ENCODE data around the gene SUPT7L. TPM values are rescaled to one million over a fixed set of nuclear protein-coding genes. Genes with fewer than 3 reads are reported as not detected.
"Not testable (repeated sequence)": the region's sequence is repeated elsewhere in the genome, so short reads cannot be mapped to it uniquely, and the experiment has no call there.

Gene SUPT7L
- total and polyA plus RNA-seq, 4 experiments from 2014 or later: 21.4 to 48.5 (median 34.1) TPM

GRCh38 chr2:27685577-27685976 lies 22.2 kb upstream of the SUPT7L start:
- peaks cover 0 to 1% (median 0%) of the 10 kb centered on the region in 8 donors for H3K9me3 Mint-ChIP-seq
- no peaks in the 10 kb centered on the region for H3K27me3 Mint-ChIP-seq
- H3K4me3 Mint-ChIP-seq: peak overlapping the region in 3 of 8 donors; percentile 18 to 73 (median 20)

DNA sequence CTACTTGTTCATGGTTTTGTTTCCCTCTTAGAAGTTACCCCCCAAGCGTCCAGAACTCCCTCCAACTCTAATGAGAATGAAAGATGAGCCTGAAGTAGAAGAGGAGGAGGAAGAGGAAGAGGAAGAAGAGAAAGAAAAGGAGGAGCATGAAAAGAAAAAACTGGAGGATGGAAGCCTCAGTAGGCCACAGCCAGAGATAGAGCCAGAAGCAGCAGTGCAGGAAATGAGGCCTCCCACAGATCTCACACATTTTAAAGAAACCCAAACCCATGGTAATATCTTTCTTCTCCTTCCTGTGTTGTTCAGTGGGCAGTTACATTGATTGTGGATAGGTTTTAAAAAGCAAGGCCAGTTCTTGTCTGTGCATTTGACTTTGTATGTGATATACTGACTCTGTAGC lies 21.6 kb upstream of the SUPT7L start:
- POLR2A ChIA-PET (ENCODE audit: partially characterized antibody); H3K27ac ChIP-seq (ENCODE audit: low read depth, low read length); H3K27me3 Mint-ChIP-seq; H3K9me3 Mint-ChIP-seq; DNase-seq; H3K9me3 ChIP-seq (ENCODE audit: control insufficient read depth in 1 of 2, low read length in 2 of 2); intact Hi-C loops (cut with micrococcal nuclease); H3K4me3 ChIP-seq (ENCODE audit: low read length in 2 of 2); H3K27me3 ChIP-seq (ENCODE audit: insufficient read depth, low read length): not testable (repeated sequence)
- H3K36me3 Mint-ChIP-seq: peaks cover 21 to 53% of the 10 kb centered on the region in 2 donors
- H3K4me1 ChIP-seq (ENCODE audit: insufficient read depth, low read length): peaks cover 26% of the 10 kb centered on the region
- CTCF ChIA-PET (ENCODE audit: partially characterized antibody): interaction anchor here (1.2 to 4.6 kb wide), 8 partner anchors 11 to 723 kb away, joined by 3 to 30 read pairs (median 6); partner anchors contain the start of genes SLC4A1AP and SUPT7L
- H3K4me3 Mint-ChIP-seq: peak overlapping the region in 4 of 8 donors; percentile 14 to 73 (median 30)
- peaks cover 29% of the 10 kb centered on the region for H3K36me3 ChIP-seq (ENCODE audit: insufficient read depth, low read length)
- peaks cover 12 to 21% (median 16%) of the 10 kb centered on the region in 4 donors for H3K4me1 Mint-ChIP-seq
- H3K27ac Mint-ChIP-seq: peak overlapping the region; percentile 10 to 79 (median 65)

More at GRCh38 chr2:27685577-27685976, 22.2 kb upstream of the SUPT7L start:
- H3K27me3 ChIP-seq (ENCODE audit: insufficient read depth, low read length): no peaks in the 10 kb centered on the region
- CTCF ChIA-PET (ENCODE audit: partially characterized antibody): no interaction called here
- no peaks in the 10 kb centered on the region for H3K9me3 ChIP-seq (ENCODE audit: control insufficient read depth in 1 of 2, low read length in 2 of 2)
- intact Hi-C loops (cut with micrococcal nuclease): no loop called here
- peak overlapping the region in 3 of 7 donors; percentile 65 to 79 (median 70) for H3K27ac Mint-ChIP-seq
- peaks cover 29% of the 10 kb centered on the region for H3K36me3 ChIP-seq (ENCODE audit: insufficient read depth, low read length)
- peaks cover 26% of the 10 kb centered on the region for H3K4me1 ChIP-seq (ENCODE audit: insufficient read depth, low read length)
- H3K27ac ChIP-seq (ENCODE audit: low read depth, low read length): no peak overlapping the region
- peaks cover 21 to 52% of the 10 kb centered on the region in 2 donors for H3K36me3 Mint-ChIP-seq
- peaks cover 12 to 21% (median 16%) of the 10 kb centered on the region in 4 donors for H3K4me1 Mint-ChIP-seq
- no peak for DNase-seq
- no peak overlapping the region for H3K4me3 ChIP-seq (ENCODE audit: low read length in 2 of 2)
- POLR2A ChIA-PET (ENCODE audit: partially characterized antibody): no interaction called here

- ChIA-PET POLR2A (ENCODE audit: partially characterized antibody) (interaction anchor here (0.8 to 1.6 kb wide), 3 partner anchors 55 to 725 kb away, joined by 3 to 4 read pairs (median 4); partner anchors contain the start of genes CCDC121, GPN1 and PPM1G), CTCF (ENCODE audit: partially characterized antibody) (interaction anchor here (0.5 to 4.6 kb wide), 43 partner anchors 8 to 761 kb away, joined by 3 to 39 read pairs (median 4); partner anchors contain the start of genes CCDC121, GPN1, MRPL33 and SLC4A1AP)
- peak overlapping the region; percentile 62 to 93 (median 88) for H3K27ac Mint-ChIP-seq
- Histone ChIP-seq H3K27me3 (ENCODE audit: insufficient read depth, low read length) (no peaks in the 10 kb centered on the region), H3K4me3 (ENCODE audit: low read length in 2 of 2) (no peak overlapping the region), H3K27ac (ENCODE audit: low read depth, low read length) (no peak overlapping the region), H3K4me1 (ENCODE audit: insufficient read depth, low read length) (peaks cover 26% of the 10 kb centered on the region), H3K9me3 (ENCODE audit: control insufficient read depth in 1 of 2, low read length in 2 of 2) (no peaks in the 10 kb centered on the region), H3K36me3 (ENCODE audit: insufficient read depth, low read length) (peaks cover 24% of the 10 kb centered on the region)
- H3K4me3 Mint-ChIP-seq: peak overlapping the region in 1 of 8 donors; percentile 36
- no peaks in the 10 kb centered on the region for H3K27me3 Mint-ChIP-seq
- peaks cover 26 to 59% of the 10 kb centered on the region in 2 donors for H3K36me3 Mint-ChIP-seq
- peaks cover 12 to 21% (median 16%) of the 10 kb centered on the region in 4 donors for H3K4me1 Mint-ChIP-seq
- intact Hi-C loops (cut with micrococcal nuclease): loop anchor here (5.0 kb wide), 1 partner anchor 311 kb away; the partner anchor contains the start of genes EIF2B4 and SNX17
- peak; percentile 84 to 87 (median 86) for DNase-seq
- peaks cover 0 to 1% (median 0%) of the 10 kb centered on the region in 8 donors for H3K9me3 Mint-ChIP-seq
Measured at GRCh38 chr2:27683390-27684071, 20.1 kb upstream of the SUPT7L start.

DNA sequence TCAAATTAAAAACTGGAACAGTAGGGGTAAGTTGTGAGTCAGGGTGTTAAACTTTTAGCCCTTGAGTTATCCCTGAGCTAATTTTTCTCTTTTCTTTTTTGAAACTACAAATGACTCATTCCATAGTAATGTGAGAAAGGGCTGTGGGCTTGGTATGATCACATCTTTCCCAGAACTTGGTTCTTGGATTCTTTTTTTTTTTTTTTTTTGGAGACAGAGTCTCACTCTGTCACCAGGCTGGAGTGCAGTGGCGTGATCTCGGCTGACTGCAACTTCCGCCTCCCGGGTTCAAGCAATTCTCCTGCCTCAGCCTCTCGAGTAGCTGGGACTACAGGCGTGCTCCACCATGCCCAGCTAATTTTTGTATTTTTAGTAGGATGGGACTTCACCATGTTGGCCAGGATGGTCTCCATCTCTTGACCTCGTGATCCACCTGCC lies 18.9 kb upstream of the SUPT7L start:
- H3K27ac Mint-ChIP-seq: peak overlapping the region in 2 of 7 donors; percentile 2 to 50
- H3K4me3 Mint-ChIP-seq; H3K27me3 ChIP-seq (ENCODE audit: insufficient read depth, low read length); H3K9me3 ChIP-seq (ENCODE audit: control insufficient read depth in 1 of 2, low read length in 2 of 2); H3K27me3 Mint-ChIP-seq; H3K27ac ChIP-seq (ENCODE audit: low read depth, low read length); H3K4me3 ChIP-seq (ENCODE audit: low read length in 2 of 2); DNase-seq; H3K9me3 Mint-ChIP-seq: not testable (repeated sequence)
- H3K4me1 Mint-ChIP-seq: peaks cover 12 to 21% (median 16%) of the 10 kb centered on the region in 4 donors
- peaks cover 25% of the 10 kb centered on the region for H3K36me3 ChIP-seq (ENCODE audit: insufficient read depth, low read length)
- peaks cover 26% of the 10 kb centered on the region for H3K4me1 ChIP-seq (ENCODE audit: insufficient read depth, low read length)
- H3K36me3 Mint-ChIP-seq: peaks cover 31 to 56% of the 10 kb centered on the region in 2 donors
- intact Hi-C loops (cut with micrococcal nuclease): loop anchor here (5.0 kb wide), 1 partner anchor 310 kb away; the partner anchor contains the start of genes EIF2B4 and SNX17
- POLR2A ChIA-PET (ENCODE audit: partially characterized antibody): interaction anchor here (0.6 to 1.5 kb wide), 2 partner anchors 273 to 359 kb away, joined by 3 to 4 read pairs; partner anchors contain the start of gene PPM1G
- CTCF ChIA-PET (ENCODE audit: partially characterized antibody): interaction anchor here (0.7 to 4.6 kb wide), 21 partner anchors 8 to 1340 kb away, joined by 3 to 39 read pairs (median 6); partner anchors contain the start of genes SLC4A1AP and SUPT7L

GRCh38 chr2:27681841-27682240 lies 18.4 kb upstream of the SUPT7L start:
- H3K9me3 ChIP-seq (ENCODE audit: control insufficient read depth in 1 of 2, low read length in 2 of 2): no peaks in the 10 kb centered on the region
- Mint-ChIP-seq H3K27me3 (no peaks in the 10 kb centered on the region), H3K9me3 (peaks cover 0 to 1% (median 0%) of the 10 kb centered on the region in 8 donors), H3K4me3 (no peak overlapping the region), H3K4me1 (peaks cover 12 to 21% (median 16%) of the 10 kb centered on the region in 4 donors), H3K36me3 (peaks cover 31 to 58% of the 10 kb centered on the region in 2 donors), H3K27ac (peak overlapping the region in 3 of 7 donors; percentile 2 to 50 (median 16))
- ChIA-PET POLR2A (ENCODE audit: partially characterized antibody) (interaction anchor here (0.7 kb wide), 1 partner anchor 360 kb away, joined by 4 read pairs; no protein-coding TSS in a partner anchor), CTCF (ENCODE audit: partially characterized antibody) (interaction anchor here (0.7 to 4.6 kb wide), 10 partner anchors 8 to 1340 kb away, joined by 3 to 39 read pairs (median 8); no protein-coding TSS in a partner anchor)
- peaks cover 30% of the 10 kb centered on the region for H3K36me3 ChIP-seq (ENCODE audit: insufficient read depth, low read length)
- no peak overlapping the region for H3K4me3 ChIP-seq (ENCODE audit: low read length in 2 of 2)
- no peaks in the 10 kb centered on the region for H3K27me3 ChIP-seq (ENCODE audit: insufficient read depth, low read length)
- intact Hi-C loops (cut with micrococcal nuclease): loop anchor here (5.0 kb wide), 1 partner anchor 310 kb away; the partner anchor contains the start of genes EIF2B4 and SNX17
- H3K27ac ChIP-seq (ENCODE audit: low read depth, low read length): no peak overlapping the region
- peaks cover 26% of the 10 kb centered on the region for H3K4me1 ChIP-seq (ENCODE audit: insufficient read depth, low read length)
- DNase-seq: no peak

DNA sequence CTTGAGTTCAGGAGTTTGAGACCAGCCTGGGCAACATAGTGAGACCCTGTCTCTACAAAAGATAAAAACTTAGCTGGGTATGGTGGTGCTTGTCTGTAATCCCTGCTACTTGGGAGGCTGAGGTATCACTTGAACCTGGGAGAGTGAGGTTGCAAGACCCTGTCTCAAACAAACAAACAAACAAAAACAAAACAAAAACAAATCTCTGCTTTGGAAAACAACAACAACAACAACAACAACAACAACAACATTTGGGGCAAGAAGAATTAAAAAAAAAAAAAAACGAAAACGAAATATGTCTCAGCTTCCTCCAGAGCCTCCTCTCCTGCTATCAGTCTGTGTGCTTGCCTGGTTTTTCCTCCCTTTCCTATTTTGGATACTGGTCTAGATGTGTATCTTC lies 17.2 kb upstream of the SUPT7L start:
- Histone ChIP-seq H3K36me3 (ENCODE audit: insufficient read depth, low read length) (peaks cover 34% of the 10 kb centered on the region), H3K4me1 (ENCODE audit: insufficient read depth, low read length) (peaks cover 26% of the 10 kb centered on the region), H3K27ac (ENCODE audit: low read depth, low read length) (no peak overlapping the region), H3K4me3 (ENCODE audit: low read length in 2 of 2) (no peak overlapping the region), H3K9me3 (ENCODE audit: control insufficient read depth in 1 of 2, low read length in 2 of 2) (no peaks in the 10 kb centered on the region), H3K27me3 (ENCODE audit: insufficient read depth, low read length) (no peaks in the 10 kb centered on the region)
- no peak for DNase-seq
- ChIA-PET POLR2A (ENCODE audit: partially characterized antibody) (no interaction called here), CTCF (ENCODE audit: partially characterized antibody) (interaction anchor here (0.7 to 4.6 kb wide), 5 partner anchors 11 to 1243 kb away, joined by 3 to 39 read pairs (median 19); no protein-coding TSS in a partner anchor)
- peak overlapping the region in 2 of 7 donors; percentile 44 to 48 for H3K27ac Mint-ChIP-seq
- intact Hi-C loops (cut with micrococcal nuclease): loop anchor here (5.0 kb wide), 1 partner anchor 308 kb away; the partner anchor contains the start of genes EIF2B4 and SNX17
- H3K9me3 Mint-ChIP-seq: peaks cover 0 to 1% (median 0%) of the 10 kb centered on the region in 8 donors
- no peak overlapping the region for H3K4me3 Mint-ChIP-seq
- no peaks in the 10 kb centered on the region for H3K27me3 Mint-ChIP-seq
- H3K4me1 Mint-ChIP-seq: peaks cover 12 to 21% (median 16%) of the 10 kb centered on the region in 4 donors
- H3K36me3 Mint-ChIP-seq: peaks cover 30 to 63% of the 10 kb centered on the region in 2 donors
